Endothelial cell (in vitro differentiated cells): ENCODE results near the gene NACC1. TPM values are rescaled to one million over a fixed set of nuclear protein-coding genes. Genes with fewer than 3 reads are reported as not detected.

ENCODE experiments used
- DNase-seq: peaks from one replicate; pipeline ENCODE4 v3.0.0; 2021; ENCODE audit warnings: low spot score
- H3K27ac Mint-ChIP-seq: one replicate; pipeline ENCODE4 v1.8.0; 2021; ENCODE audit warnings: mixed read lengths, inconsistent platforms; ENCODE audit not compliant: unreplicated experiment
- H3K27me3 Mint-ChIP-seq: one replicate; pipeline ENCODE4 v1.8.0; 2021; ENCODE audit warnings: mild to moderate bottlenecking, moderate library complexity, mixed read lengths, inconsistent platforms; ENCODE audit not compliant: unreplicated experiment
- H3K36me3 Mint-ChIP-seq: one replicate; pipeline ENCODE4 v1.8.0; 2021; ENCODE audit warnings: mild to moderate bottlenecking, low read depth, mixed read lengths, inconsistent platforms; ENCODE audit not compliant: unreplicated experiment
- H3K4me1 Mint-ChIP-seq: one replicate; pipeline ENCODE4 v1.8.0; 2021; ENCODE audit warnings: mild to moderate bottlenecking, mixed read lengths, inconsistent platforms; ENCODE audit not compliant: unreplicated experiment
- H3K4me3 Mint-ChIP-seq: one replicate; pipeline ENCODE4 v1.8.0; 2021; ENCODE audit warnings: mild to moderate bottlenecking, mixed read lengths, inconsistent platforms; ENCODE audit not compliant: unreplicated experiment
- H3K9me3 Mint-ChIP-seq: one replicate; pipeline ENCODE4 v1.8.0; 2021; ENCODE audit warnings: mixed read lengths, inconsistent platforms; ENCODE audit not compliant: unreplicated experiment
- CTCF ChIP-seq: fragments of 200-600 bp; sonication (generic); IDR thresholded peaks from one replicate; pipeline ENCODE4 v1.5.0; 2021; ENCODE audit warnings: antibody characterized with exemption; ENCODE audit not compliant: unreplicated experiment
- total RNA-seq: library from RNA; stranded (reverse); fragmentation: NEBNext Ultra II Directional; extraction: Animal tissue kit (Norgen Biotek cat#: 25700); gene quantifications from one replicate; pipeline ENCODE4 v1.2.1, GENCODE V29; 2021; ENCODE audit not compliant: unreplicated experiment

The NACC1 gene
- total RNA-seq, 1 donor from 2014 or later, result 112 TPM

- H3K27me3 Mint-ChIP-seq, result peaks cover 2% of the 10 kb centered on the region
- H3K27ac Mint-ChIP-seq, result peak overlapping the region; percentile 31
- H3K4me3 Mint-ChIP-seq, result peak overlapping the region; percentile 59
- H3K4me1 Mint-ChIP-seq, result peaks cover 8% of the 10 kb centered on the region
- no peaks in the 10 kb centered on the region for H3K9me3 Mint-ChIP-seq
- no peak for DNase-seq
- TF ChIP-seq CTCF, result no peak
- no peaks in the 10 kb centered on the region for H3K36me3 Mint-ChIP-seq
These were observed 12.9 kb downstream of the NACC1 start for GRCh38 chr19:13130886-13131490.

- peaks cover 2% of the 10 kb centered on the region for H3K36me3 Mint-ChIP-seq
- no peak overlapping the region for H3K27ac Mint-ChIP-seq
These were observed 14.6 kb downstream of the NACC1 start for GRCh38 chr19:13132471-13133180.

GRCh38 chr19:13133241-13133870 is 15.3 kb downstream of the NACC1 start:
- DNase-seq, result no peak
- H3K27me3 Mint-ChIP-seq, result peaks cover 4% of the 10 kb centered on the region
- H3K36me3 Mint-ChIP-seq, result peaks cover 7% of the 10 kb centered on the region
- H3K4me3 Mint-ChIP-seq, result peak overlapping the region; percentile 31
- no peak overlapping the region for H3K27ac Mint-ChIP-seq
- no peaks in the 10 kb centered on the region for H3K9me3 Mint-ChIP-seq
- H3K4me1 Mint-ChIP-seq, result peaks cover 8% of the 10 kb centered on the region
- TF ChIP-seq CTCF, result no peak

More at GRCh38 chr19:13132471-13133180, 14.6 kb downstream of the NACC1 start:
- no peak for DNase-seq
- Mint-ChIP-seq H3K4me3 (no peak overlapping the region), H3K9me3 (no peaks in the 10 kb centered on the region), H3K27me3 (peaks cover 3% of the 10 kb centered on the region), H3K4me1 (peaks cover 8% of the 10 kb centered on the region)
- no peak for TF ChIP-seq CTCF

- no peak for DNase-seq
- H3K36me3 Mint-ChIP-seq, result peaks cover 14% of the 10 kb centered on the region
- TF ChIP-seq CTCF, result no peak
- H3K27ac Mint-ChIP-seq, result peak overlapping the region; percentile 57
- peaks cover 10% of the 10 kb centered on the region for H3K4me1 Mint-ChIP-seq
- H3K9me3 Mint-ChIP-seq, result no peaks in the 10 kb centered on the region
- peaks cover 6% of the 10 kb centered on the region for H3K27me3 Mint-ChIP-seq
- H3K4me3 Mint-ChIP-seq, result no peak overlapping the region
These were observed 16.6 kb downstream of the NACC1 start for GRCh38 chr19:13134626-13135025.
